HEK293 (cell line): ENCODE measurements around the gene CNN2.

ENCODE experiments used
- ELK4 ChIP-seq: IDR thresholded peaks from 2 replicates; pipeline ENCODE4 v1.6.1; 2011; ENCODE audit warnings: mild to moderate bottlenecking, low read depth, low read length, borderline replicate concordance
- KLF1 ChIP-seq: fragments of 450-650 bp; formaldehyde crosslinking; IDR thresholded peaks from 2 replicates; pipeline ENCODE4 v1.5.1; 2016; ENCODE audit warnings: missing biosample characterization, missing genetic modification characterization
- OSR2 ChIP-seq: fragments of 450-650 bp; formaldehyde crosslinking; IDR thresholded peaks from 2 replicates; pipeline ENCODE4 v1.5.1; 2016; ENCODE audit warnings: missing biosample characterization, missing genetic modification characterization
- SETDB1 ChIP-seq: IDR thresholded peaks from one replicate; pipeline ENCODE4 v1.6.1; 2017; ENCODE audit warnings: mild to moderate bottlenecking, low read length, moderate library complexity, mixed read lengths; ENCODE audit not compliant: insufficient read length
- YY1 ChIP-seq: fragments of 450-650 bp; formaldehyde crosslinking; IDR thresholded peaks from 2 replicates; pipeline ENCODE4 v1.5.1; 2018; ENCODE audit warnings: missing biosample characterization, missing genetic modification characterization
- ZBTB21 ChIP-seq: fragments of 450-650 bp; formaldehyde crosslinking; IDR thresholded peaks from 2 replicates; pipeline ENCODE4 v1.5.1; 2017; ENCODE audit warnings: missing biosample characterization, missing genetic modification characterization
- ZBTB7A ChIP-seq: fragments of 450-650 bp; formaldehyde crosslinking; IDR thresholded peaks from 2 replicates; pipeline ENCODE4 v1.5.1; 2016; ENCODE audit warnings: low read depth, missing biosample characterization, missing genetic modification characterization
- ZNF133 ChIP-seq: fragments of 450-650 bp; formaldehyde crosslinking; IDR thresholded peaks from 2 replicates; pipeline ENCODE4 v1.5.1; 2016; ENCODE audit warnings: missing biosample characterization, missing genetic modification characterization
- ZNF24 ChIP-seq: fragments of 450-650 bp; formaldehyde crosslinking; IDR thresholded peaks from 2 replicates; pipeline ENCODE4 v1.5.1; 2016; ENCODE audit warnings: missing biosample characterization, missing genetic modification characterization
- ZNF341 ChIP-seq: fragments of 450-650 bp; formaldehyde crosslinking; IDR thresholded peaks from 2 replicates; pipeline ENCODE4; 2016; ENCODE audit warnings: low read depth, missing biosample characterization, missing genetic modification characterization
- ZNF354C ChIP-seq: fragments of 450-650 bp; formaldehyde crosslinking; IDR thresholded peaks from 2 replicates; pipeline ENCODE4 v1.5.1; 2016; ENCODE audit warnings: missing biosample characterization, missing genetic modification characterization, low read depth, borderline replicate concordance
- ZNF426 ChIP-seq: fragments of 450-650 bp; formaldehyde crosslinking; IDR thresholded peaks from 2 replicates; pipeline ENCODE4 v1.5.1; 2017; ENCODE audit warnings: missing biosample characterization, missing genetic modification characterization, mild to moderate bottlenecking, inconsistent platforms, moderate library complexity
- ZNF449 ChIP-seq: fragments of 450-650 bp; formaldehyde crosslinking; IDR thresholded peaks from 2 replicates; pipeline ENCODE4 v1.5.1; 2017; ENCODE audit warnings: missing biosample characterization, mild to moderate bottlenecking, missing genetic modification characterization, moderate library complexity
- ZNF560 ChIP-seq: fragments of 450-650 bp; formaldehyde crosslinking; IDR thresholded peaks from 2 replicates; pipeline ENCODE4 v1.5.1; 2017; ENCODE audit warnings: missing biosample characterization, missing genetic modification characterization, borderline replicate concordance
- ZNF692 ChIP-seq: fragments of 450-650 bp; formaldehyde crosslinking; IDR thresholded peaks from 2 replicates; pipeline ENCODE4 v1.5.1; 2016; ENCODE audit warnings: missing biosample characterization, missing genetic modification characterization
- ZNF830 ChIP-seq: fragments of 450-650 bp; IDR thresholded peaks from 2 replicates; pipeline ENCODE4 v1.5.0; 2018; ENCODE audit warnings: missing biosample characterization, missing genetic modification characterization, low read depth, mild to moderate bottlenecking, moderate library complexity
- ZSCAN30 ChIP-seq: fragments of 450-650 bp; IDR thresholded peaks from 2 replicates; pipeline ENCODE4 v1.5.1; 2018; ENCODE audit warnings: missing biosample characterization, mild to moderate bottlenecking, missing genetic modification characterization, moderate library complexity
- TF ChIP-seq, protein P1 (sequence below): fragments of 450-650 bp; formaldehyde crosslinking; IDR thresholded peaks from 2 replicates; pipeline ENCODE4 v1.5.1; 2016; ENCODE audit warnings: missing biosample characterization, missing genetic modification characterization, borderline replicate concordance
- TF ChIP-seq, protein P2 (sequence below): fragments of 450-650 bp; formaldehyde crosslinking; IDR thresholded peaks from 2 replicates; pipeline ENCODE4 v1.5.1; 2016; ENCODE audit warnings: missing biosample characterization, missing genetic modification characterization
- TF ChIP-seq, protein P3 (sequence below): fragments of 450-650 bp; formaldehyde crosslinking; IDR thresholded peaks from 2 replicates; pipeline ENCODE4 v1.5.1; 2016; ENCODE audit warnings: missing biosample characterization, missing genetic modification characterization

CNN2 gene

DNA sequence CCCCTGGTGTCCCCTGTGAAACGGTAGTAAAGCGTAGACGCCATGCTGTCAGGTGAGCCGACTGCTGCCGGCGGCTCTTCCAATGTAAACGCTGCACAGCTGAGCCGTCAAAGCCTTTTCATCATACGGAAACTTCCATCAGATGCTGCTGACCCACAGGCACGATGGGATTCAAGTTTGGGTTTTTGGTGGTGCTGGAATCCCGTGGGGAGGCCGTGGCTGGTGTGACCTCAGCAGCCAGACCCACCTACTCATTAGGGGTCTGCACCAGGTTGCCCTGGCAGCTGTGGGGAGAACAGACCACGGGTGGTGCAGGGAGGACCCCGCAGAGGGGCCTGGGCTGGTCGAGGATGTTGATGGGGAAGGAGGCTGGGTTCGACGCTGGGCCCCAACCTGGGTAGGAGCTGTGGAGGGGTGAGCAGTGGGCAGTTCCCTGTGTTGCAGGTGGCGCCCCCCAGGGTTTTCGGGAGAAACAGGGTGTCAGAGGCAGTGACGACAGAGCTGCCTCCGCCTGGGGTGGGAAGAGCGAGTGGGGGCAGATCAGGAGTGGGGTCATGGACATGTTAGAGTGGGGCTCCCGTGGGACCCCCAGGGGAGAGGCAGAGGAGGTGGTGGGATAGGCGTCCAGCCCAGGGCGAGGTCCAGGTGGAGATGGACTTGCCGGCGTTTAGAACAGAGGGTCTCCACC lies 19.6 kb upstream of the CNN2 start (continued):
- TF ChIP-seq, protein P1, sequence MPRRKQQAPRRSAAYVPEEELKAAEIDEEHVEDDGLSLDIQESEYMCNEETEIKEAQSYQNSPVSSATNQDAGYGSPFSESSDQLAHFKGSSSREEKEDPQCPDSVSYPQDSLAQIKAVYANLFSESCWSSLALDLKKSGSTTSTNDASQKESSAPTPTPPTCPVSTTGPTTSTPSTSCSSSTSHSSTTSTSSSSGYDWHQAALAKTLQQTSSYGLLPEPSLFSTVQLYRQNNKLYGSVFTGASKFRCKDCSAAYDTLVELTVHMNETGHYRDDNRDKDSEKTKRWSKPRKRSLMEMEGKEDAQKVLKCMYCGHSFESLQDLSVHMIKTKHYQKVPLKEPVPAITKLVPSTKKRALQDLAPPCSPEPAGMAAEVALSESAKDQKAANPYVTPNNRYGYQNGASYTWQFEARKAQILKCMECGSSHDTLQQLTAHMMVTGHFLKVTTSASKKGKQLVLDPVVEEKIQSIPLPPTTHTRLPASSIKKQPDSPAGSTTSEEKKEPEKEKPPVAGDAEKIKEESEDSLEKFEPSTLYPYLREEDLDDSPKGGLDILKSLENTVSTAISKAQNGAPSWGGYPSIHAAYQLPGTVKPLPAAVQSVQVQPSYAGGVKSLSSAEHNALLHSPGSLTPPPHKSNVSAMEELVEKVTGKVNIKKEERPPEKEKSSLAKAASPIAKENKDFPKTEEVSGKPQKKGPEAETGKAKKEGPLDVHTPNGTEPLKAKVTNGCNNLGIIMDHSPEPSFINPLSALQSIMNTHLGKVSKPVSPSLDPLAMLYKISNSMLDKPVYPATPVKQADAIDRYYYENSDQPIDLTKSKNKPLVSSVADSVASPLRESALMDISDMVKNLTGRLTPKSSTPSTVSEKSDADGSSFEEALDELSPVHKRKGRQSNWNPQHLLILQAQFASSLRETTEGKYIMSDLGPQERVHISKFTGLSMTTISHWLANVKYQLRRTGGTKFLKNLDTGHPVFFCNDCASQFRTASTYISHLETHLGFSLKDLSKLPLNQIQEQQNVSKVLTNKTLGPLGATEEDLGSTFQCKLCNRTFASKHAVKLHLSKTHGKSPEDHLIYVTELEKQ (tag by site-specific recombination) = no peak
- TF ChIP-seq ZNF341 (peak; percentile 51), ZNF830 (no peak), ZNF692 (tag by site-specific recombination) (no peak), ZBTB21 (tag by site-specific recombination) (no peak), ZNF449 (tag by site-specific recombination) (no peak), ZSCAN30 (no peak), ZNF560 (no peak), ELK4 (no peak), ZNF426 (tag by site-specific recombination) (no peak), ZNF133 (no peak), OSR2 (tag by site-specific recombination) (no peak), YY1 (tag by site-specific recombination) (no peak), ZBTB7A (tag by site-specific recombination) (no peak; the same call in 1 of the 2 replicates), SETDB1 (no peak), ZNF24 (no peak), ZNF354C (tag by site-specific recombination) (no peak), KLF1 (peak; percentile 64; the same call in 1 of the 2 replicates)
- TF ChIP-seq, protein P2, sequence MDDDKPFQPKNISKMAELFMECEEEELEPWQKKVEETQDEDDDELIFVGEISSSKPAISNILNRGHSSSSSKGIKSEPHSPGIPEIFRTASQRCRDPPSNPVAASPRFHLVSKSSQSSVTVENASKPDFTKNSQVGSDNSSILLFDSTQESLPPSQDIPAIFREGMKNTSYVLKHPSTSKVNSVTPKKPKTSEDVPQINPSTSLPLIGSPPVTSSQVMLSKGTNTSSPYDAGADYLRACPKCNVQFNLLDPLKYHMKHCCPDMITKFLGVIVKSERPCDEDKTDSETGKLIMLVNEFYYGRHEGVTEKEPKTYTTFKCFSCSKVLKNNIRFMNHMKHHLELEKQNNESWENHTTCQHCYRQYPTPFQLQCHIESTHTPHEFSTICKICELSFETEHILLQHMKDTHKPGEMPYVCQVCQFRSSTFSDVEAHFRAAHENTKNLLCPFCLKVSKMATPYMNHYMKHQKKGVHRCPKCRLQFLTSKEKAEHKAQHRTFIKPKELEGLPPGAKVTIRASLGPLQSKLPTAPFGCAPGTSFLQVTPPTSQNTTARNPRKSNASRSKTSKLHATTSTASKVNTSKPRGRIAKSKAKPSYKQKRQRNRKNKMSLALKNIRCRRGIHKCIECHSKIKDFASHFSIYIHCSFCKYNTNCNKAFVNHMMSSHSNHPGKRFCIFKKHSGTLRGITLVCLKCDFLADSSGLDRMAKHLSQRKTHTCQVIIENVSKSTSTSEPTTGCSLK (tag by site-specific recombination) = no peak
- TF ChIP-seq, protein P3, sequence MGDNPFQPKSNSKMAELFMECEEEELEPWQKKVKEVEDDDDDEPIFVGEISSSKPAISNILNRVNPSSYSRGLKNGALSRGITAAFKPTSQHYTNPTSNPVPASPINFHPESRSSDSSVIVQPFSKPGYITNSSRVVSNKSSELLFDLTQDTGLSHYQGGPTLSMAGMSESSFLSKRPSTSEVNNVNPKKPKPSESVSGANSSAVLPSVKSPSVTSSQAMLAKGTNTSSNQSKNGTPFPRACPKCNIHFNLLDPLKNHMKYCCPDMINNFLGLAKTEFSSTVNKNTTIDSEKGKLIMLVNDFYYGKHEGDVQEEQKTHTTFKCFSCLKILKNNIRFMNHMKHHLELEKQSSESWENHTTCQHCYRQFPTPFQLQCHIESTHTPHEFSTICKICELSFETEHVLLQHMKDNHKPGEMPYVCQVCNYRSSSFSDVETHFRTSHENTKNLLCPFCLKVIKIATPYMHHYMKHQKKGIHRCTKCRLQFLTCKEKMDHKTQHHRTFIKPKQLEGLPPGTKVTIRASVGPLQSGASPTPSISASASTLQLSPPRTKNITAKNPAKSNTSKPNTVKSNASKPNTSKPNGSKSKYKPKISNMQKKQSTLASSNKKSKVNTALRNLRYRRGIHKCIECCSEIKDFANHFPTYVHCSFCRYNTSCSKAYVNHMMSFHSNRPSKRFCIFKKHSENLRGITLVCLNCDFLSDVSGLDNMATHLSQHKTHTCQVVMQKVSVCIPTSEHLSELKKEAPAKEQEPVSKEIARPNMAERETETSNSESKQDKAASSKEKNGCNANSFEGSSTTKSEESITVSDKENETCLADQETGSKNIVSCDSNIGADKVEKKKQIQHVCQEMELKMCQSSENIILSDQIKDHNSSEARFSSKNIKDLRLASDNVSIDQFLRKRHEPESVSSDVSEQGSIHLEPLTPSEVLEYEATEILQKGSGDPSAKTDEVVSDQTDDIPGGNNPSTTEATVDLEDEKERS (tag by site-specific recombination) = no peak
